GM12801 (cell line): Measurements from ENCODE around the gene PGP.

Source experiments
- CTCF ChIP-seq: IDR thresholded peaks from one replicate; pipeline ENCODE4 v1.5.1; 2011; ENCODE audit warnings: control low read depth; ENCODE audit not compliant: insufficient read length; ENCODE audit errors: extremely low read depth

Gene PGP

DNA sequence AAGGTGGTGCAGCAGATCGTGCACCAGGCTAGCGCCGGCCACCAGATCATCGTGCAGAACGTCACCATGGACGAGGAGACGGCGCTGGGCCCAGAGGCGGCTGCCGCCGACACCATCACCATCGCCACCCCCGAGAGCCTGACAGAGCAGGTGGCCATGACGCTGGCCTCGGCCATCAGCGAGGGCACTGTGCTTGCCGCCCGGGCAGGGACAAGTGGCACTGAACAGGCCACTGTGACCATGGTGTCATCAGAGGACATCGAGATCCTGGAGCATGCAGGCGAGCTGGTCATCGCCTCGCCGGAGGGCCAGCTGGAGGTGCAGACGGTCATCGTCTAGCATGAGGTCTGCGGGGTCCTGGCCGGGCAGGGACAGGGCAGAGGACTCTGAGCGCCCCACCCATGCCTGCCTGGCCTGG is 20.6 kb upstream of the PGP start:
- no peak for TF ChIP-seq CTCF

DNA sequence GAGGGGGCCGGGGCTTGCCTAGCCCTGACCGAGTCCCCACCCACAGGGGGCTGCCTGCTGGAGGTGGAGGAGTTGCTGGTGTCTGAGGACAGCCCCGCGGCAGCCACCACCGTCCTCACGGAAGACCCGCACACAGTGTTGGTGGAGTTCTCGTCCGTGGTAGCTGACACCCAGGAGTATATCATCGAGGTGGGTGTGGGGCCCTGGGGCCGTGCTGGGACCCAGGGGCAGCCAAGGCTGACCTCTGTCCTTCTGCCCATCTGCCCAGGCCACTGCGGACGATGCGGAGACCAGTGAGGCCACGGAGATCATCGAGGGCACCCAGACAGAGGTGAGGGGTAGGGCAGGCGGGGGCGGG is 20.2 kb upstream of the PGP start:
- no peak for TF ChIP-seq CTCF

GRCh38 chr16:2233872-2234812 is 19.5 kb upstream of the PGP start:
- no peak for TF ChIP-seq CTCF

DNA sequence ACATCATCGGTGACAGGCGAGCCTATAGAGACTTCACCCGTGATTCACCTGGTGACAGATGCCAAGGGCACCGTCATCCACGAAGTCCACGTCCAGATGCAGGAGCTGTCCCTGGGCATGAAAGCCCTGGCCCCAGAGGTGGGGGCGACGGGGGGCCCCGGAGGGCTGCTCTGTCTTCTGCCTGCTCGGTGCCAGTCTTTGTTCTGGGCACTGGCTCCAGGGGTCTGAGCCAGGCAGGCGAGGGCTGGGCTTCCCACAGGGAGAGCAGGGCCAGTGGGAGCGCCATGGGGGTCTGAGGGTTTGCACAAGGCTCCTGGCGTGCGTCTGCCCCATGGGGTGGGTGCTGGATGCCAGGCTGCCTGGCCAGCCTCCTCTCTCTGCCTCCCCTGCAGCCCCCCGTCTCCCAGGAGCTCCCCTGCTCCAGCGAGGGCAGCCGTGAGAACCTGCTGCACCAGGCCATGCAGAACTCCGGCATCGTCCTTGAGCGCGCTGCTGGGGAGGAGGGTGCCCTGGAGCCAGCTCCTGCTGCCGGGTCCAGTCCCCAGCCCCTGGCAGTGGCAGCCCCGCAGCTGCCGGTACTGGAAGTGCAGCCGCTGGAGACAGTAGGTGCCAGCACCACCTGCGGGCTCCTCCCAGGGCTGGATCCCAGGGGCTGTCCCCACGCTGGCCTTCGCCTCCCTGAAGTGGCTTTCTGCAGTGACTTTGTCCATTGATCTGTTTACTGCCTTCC is 18.6 kb upstream of the PGP start:
- TF ChIP-seq CTCF: no peak

DNA sequence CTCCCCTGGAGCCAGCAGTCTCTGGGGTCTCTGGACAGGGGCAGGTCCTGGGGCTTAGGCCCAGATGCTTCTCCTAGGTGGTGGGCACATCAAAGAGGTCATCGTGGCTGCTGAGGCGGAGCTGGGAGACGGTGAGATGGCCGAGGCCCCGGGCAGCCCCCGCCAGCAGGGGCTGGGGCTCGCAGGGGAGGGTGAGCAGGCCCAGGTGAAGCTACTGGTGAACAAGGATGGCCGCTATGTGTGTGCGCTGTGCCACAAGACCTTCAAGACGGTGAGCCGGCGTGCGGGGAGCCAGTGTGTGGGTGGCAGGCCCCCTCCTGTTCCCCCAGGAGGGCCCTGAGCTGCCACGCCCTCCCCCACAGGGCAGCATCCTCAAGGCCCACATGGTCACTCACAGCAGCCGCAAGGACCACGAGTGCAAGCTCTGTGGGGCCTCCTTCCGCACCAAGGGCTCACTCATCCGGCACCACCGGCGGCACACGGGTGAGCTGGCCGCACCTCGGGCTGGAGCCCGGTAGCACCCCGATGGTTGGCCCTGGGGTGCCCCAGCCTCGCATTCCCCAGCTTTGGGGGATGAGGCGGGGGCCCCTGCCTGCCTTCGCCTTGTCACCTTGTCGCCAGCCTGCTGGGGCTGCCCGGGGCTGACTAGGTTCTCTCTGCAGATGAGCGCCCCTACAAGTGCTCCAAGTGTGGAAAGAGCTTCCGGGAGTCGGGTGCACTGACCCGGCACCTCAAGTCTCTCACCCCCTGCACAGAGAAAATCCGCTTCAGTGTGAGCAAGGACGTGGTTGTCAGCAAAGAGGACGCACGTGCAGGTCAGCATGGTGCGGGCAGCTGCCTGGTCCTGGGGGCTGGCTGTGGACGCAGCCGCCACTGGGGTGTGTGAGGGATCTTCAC is 17.7 kb upstream of the PGP start:
- TF ChIP-seq CTCF: no peak

DNA sequence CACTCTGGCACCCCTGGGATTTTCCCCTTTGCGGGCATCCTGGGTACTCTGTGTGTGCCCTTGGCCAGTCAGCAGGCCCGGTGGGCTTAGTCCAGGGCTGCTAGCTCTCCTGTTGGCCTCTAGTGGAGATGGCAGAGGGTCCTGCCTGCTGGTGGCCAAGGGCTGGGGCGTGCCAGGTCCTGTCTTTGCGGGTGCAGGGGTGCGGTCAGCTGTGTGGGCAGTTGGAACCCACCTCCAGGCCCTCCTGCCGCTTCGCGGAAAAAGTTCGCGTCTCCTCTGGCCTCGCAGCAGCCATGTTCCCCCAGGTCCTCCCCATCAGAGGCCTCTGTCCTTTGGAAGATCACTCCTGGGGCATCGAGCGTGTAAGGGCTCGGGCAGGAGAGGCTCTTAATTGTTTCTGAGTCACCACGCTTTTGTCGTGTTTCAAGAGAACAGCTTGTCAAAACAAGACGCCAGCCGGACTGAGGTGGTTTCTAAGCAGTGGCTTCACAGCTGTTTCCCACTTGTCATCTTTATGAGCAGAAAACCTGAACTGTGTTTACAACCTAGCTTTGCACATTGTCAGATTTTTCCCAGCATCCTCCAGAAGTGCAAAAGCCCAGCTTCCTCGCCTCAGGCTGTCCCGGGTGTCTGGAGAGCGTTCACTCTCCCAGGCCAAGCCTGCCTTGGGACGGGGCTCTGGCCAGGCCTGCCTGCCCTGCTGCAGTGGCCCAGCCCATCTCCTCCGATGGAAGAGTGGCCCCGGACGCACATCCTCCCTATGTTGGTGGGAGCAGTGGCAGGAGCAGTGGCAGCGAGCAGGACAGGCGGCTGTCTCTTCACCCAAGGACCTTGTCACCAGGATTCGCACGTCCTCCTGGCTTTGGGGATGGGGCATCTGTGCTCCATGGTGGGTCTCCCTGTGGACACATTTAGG is 16.6 kb upstream of the PGP start:
- no peak for TF ChIP-seq CTCF
